GM12872 (cell line): ENCODE results near the gene GRIN1.

Experiments
- TF ChIP-seq, protein P1 (sequence below): IDR thresholded peaks from 3 replicates; pipeline ENCODE4 v1.5.1; 2011; ENCODE audit warnings: low read depth, mild to moderate bottlenecking, low read length, moderate library complexity; ENCODE audit not compliant: insufficient read depth

Gene GRIN1

DNA sequence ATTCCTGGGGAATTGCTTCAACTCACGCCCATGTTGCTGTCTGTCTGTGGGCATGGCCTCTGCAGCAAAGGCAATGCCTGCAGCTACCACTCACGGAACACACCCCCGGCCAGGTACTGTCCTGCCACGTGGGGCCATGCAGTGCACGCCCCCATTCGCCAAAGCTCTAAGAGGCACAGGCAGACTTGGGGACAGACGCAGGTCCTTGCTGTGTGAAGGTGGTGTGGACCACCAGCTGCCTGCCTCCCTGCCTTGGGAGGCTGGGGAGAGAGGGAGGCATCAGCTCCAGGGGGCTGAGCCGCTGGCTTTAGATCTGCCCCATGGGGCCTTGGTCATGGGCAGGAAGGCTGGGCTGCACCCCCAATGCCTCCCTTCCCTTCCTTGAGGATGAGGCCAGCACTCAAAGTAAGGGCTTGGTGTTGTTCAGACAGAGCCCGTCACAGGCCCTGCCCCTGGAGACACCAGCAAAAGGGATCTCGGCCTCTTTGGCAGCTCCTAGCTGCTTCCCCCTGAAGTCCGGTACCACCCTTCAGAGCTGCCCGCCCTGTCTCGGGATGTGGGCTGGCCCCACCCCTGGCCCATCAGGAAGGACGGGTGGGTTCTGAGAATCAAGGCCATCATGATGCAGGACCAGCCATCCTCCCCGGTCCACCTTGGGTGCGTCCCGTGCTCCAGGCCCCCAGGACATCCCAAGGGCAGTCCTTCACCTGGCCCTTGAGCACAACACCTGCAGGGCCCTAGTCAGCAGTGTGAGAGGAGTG is 2.3 kb downstream of the GRIN1 start:
- TF ChIP-seq, protein P1, sequence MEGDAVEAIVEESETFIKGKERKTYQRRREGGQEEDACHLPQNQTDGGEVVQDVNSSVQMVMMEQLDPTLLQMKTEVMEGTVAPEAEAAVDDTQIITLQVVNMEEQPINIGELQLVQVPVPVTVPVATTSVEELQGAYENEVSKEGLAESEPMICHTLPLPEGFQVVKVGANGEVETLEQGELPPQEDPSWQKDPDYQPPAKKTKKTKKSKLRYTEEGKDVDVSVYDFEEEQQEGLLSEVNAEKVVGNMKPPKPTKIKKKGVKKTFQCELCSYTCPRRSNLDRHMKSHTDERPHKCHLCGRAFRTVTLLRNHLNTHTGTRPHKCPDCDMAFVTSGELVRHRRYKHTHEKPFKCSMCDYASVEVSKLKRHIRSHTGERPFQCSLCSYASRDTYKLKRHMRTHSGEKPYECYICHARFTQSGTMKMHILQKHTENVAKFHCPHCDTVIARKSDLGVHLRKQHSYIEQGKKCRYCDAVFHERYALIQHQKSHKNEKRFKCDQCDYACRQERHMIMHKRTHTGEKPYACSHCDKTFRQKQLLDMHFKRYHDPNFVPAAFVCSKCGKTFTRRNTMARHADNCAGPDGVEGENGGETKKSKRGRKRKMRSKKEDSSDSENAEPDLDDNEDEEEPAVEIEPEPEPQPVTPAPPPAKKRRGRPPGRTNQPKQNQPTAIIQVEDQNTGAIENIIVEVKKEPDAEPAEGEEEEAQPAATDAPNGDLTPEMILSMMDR: no peak

DNA sequence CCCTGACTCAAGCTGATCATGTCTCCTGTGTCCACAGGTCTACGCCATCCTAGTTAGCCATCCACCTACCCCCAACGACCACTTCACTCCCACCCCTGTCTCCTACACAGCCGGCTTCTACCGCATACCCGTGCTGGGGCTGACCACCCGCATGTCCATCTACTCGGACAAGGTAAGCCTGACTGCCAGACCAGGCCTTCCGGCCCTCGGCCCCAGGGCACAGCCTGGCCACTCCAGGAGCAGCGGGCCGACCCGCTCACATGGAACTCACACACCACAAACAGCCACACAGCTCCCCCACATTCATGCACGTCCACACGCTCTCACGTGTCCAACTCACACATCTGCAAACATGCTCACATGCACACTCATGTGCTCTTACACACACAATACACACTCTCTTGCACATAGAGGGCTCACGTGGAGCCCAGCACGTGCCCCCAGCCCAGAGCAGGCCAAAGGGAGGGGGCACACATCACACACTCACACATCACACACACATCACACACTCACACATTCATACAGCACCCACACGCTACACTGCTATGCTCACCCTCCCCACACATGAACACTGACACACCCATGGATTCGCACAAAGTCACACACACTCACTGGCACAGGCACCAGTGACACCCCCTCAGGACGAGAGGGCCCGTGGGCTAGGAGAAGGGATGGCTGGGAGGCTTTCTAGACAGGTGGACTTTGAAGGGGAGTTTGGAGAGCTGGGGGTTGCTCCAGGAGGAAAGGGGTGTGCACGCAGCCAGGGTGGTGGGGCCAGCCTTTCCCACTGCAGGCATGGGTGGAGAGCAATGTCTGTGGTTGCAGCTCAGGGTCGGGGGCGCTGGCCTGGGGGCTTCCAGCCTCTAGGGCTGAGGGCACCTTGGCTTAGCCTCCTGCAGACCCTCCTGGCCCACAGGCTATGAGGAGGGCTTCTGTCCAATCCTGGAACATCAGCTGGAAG is 3.3 kb downstream of the GRIN1 start:
- TF ChIP-seq, protein P1: no peak

DNA sequence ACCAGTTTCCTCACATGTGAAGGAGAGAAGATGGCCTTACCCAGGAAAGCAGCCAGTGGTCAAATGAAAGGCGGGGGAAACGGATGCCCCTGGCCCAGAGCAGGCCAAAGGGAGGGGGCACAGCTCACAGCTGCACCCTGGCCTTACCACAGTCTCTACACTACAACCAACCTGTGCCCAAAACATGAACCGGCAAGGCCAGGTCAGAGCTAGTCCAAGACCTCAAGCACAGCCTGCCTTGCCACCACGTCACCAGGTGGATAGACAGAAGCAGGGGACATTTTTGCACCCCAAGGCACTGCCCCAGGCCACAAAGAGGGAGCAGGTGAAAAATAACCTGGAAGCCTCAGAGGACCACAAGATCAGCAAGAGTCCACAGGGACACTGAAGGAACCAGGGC is 4.5 kb downstream of the GRIN1 start:
- TF ChIP-seq, protein P1: no peak

DNA sequence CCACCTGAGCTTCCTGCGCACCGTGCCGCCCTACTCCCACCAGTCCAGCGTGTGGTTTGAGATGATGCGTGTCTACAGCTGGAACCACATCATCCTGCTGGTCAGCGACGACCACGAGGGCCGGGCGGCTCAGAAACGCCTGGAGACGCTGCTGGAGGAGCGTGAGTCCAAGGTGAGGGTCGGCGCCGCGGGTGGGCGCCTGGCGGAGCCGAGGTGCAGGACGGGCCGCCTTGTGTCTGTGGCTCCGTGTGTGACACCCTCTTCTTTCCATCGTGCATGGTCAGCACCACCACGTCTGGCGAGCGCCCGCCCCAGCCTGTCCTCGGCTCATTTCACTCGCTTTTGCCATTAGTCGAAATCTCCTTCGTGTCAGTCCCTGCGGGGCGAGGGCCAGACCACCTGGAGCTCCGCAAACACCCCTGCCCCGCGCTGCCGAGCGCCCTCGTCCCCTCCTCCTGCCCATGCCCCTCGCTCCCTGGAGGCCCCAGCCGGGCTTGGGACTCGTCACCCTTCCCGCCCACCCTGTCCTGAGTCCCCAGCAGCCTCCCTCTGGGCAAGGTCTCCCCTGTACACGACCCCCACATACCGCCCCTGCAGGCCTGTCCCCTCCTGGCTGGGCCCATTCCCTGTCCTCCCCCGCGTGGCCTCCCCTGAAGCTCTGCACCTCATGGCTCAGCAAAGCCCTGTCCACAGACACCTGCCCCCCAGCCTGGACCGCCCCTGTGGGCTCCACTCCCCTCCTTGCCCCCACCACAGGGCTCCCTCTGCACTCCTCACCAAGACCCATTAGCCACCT is 7.0 kb downstream of the GRIN1 start:
- TF ChIP-seq, protein P1: no peak

DNA sequence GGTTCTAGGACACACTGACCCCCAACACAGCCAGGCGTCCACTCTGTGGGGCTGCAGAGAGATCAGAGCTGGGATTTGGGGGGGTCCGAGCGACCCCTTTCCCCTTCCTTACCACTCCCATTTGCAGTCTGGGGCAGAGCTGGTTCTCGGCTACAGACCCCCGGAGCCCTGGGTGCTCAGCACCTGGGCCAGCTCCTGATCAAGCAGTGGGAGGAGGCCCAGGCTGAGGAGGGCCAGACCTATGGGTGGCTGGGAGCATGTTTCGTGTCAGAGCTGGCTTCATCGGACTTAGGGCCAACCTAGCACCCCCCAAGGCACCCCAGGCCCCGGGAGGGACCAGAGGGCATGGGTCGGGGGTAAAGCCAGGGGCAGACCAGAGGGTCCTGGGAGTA is 7.6 kb downstream of the GRIN1 start:
- TF ChIP-seq, protein P1: no peak

DNA sequence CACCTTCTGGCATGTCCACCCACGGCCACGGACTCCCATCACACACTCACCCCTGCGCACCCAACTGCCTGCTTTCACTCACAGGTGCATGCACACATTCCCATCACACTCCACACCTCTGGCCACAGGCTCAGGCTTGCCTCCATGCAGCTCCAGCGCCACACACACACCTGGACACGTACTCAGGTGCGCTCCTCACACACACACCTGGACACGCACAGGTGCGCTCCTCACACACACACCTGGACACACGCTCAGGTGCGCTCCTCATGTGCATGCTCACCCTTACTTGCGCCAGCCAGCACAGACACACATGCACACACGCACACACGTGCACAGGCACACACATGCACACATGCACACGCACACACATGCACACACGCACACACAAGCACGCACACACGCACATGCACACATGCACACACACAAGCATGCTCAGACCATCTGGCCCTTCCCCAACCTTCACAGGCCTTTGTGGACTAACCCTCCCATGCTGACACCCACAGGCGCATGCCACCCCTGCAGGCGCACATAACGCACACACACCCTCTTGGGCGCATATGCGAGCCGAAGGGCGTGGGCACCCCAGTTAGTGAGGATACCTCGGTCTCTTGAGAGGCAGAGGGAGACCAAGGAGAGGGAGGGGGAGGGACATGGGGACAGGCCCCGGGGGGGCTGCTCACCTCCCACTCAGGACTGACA is 8.3 kb downstream of the GRIN1 start:
- TF ChIP-seq, protein P1: no peak
